Stomach (tissue), 4 donors: Measurements from ENCODE around the gene RNF220.

Experiments used
- EP300 ChIP-seq: sonication (generic); formaldehyde crosslinking; IDR thresholded peaks from one replicate; pipeline ENCODE4 v1.6.1; 2017; ENCODE audit warnings: antibody characterized with exemption
- TF ChIP-seq, protein P1 (sequence below), 7 experiments: fragments of 450-650 bp in 4 of 7; fragments of 200-600 bp in 3 of 7; sonication (generic) in 3 of 7; IDR thresholded peaks; one replicate each; pipeline ENCODE4 v1.5.1; 2016 to 2019; ENCODE audit warnings: antibody characterized with exemption in 7 of 7, control low read depth in 2 of 7, mild to moderate bottlenecking in 1 of 7

DNA sequence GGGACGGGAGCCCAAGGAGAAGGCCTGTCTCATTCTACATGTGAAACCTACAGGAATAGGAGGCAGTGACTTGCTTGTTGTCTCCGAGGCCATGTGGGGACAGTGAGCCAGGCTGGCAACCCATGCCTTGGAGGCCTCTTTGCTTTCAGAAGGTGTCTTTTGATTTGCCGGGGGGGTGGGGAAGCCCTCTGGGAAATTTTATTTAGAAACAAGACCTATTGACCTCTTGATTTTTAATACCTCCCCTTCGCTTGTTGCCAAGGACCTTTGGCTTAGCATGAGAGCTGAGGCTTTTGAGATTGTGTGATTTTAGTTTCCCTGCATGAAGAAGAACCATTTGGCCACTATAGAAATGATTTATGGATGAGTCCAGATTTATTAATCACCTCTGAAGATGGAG lies 273.6 kb downstream of the RNF220 start:
- no peak for TF ChIP-seq EP300
- TF ChIP-seq, protein P1, sequence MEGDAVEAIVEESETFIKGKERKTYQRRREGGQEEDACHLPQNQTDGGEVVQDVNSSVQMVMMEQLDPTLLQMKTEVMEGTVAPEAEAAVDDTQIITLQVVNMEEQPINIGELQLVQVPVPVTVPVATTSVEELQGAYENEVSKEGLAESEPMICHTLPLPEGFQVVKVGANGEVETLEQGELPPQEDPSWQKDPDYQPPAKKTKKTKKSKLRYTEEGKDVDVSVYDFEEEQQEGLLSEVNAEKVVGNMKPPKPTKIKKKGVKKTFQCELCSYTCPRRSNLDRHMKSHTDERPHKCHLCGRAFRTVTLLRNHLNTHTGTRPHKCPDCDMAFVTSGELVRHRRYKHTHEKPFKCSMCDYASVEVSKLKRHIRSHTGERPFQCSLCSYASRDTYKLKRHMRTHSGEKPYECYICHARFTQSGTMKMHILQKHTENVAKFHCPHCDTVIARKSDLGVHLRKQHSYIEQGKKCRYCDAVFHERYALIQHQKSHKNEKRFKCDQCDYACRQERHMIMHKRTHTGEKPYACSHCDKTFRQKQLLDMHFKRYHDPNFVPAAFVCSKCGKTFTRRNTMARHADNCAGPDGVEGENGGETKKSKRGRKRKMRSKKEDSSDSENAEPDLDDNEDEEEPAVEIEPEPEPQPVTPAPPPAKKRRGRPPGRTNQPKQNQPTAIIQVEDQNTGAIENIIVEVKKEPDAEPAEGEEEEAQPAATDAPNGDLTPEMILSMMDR (IDR thresholded peaks at IDR 0.05) = no peak
